ENCODE measurements around the gene DOP1A. TPM values are rescaled to one million over a fixed set of nuclear protein-coding genes. Genes with fewer than 3 reads are reported as not detected.
A peak's percentile ranks its signal among the peaks of the same experiment; 100 is the strongest.

DOP1A gene
- total RNA-seq = 10 to 100 TPM; 25.8 to 52.9 (median 40.6) TPM

DNA sequence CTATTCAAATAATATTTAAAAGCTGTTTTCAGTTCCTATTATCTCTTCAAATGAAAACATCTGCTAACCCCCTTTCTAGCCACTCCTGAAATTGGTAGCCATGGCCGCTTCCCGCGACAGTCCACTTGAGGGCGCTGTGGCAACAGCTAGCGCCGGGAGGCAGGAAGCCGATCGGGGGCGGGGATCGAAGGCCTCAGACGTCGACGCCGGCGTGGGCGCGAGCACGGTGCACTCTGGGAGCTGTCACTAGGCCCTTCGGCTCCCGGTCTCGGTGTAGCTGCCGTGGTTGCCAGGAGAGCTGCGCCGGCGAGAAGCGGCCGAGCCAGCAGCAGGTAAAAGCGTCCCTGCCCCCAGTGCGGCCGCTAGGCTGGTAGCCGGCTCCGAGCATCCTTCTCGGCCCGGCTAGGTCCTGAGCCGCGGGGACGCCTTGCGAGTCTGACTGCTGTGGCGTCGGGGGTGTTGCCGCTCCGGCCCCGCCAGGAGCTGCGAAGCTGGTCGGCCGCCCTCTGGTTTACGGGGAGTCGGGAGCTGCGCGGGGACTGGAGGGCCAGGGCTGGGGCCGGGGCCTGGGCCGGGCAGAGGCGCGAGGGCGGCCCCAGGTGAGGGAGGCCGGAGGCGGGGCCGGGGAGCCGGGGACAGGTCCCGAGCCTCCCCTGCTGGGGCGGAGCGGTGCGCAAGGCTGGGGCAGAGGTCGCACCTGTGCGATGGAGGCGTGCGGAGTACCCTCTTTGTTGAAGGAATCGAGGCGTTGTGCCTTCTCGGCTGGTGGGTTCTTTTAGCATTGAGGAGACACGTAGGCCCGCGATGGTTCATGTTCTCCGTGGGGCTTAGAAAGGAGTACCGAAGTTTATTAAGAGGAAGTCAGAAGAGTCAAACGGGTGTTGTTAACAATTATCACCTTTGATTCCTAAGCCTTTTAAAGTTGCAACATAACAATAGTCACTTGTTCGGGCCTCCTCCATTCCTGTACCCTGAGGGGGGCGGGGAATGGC is at the start of gene DOP1A:
DOP1A (plus strand) TSS at position 224 of the 992 bp plus-strand sequence. CDS start 29,307 bp downstream, outside the sequence.
- Histone ChIP-seq H3K27me3 (no peaks in the 10 kb centered on the region), H3K4me3 (peak within 1 kb of the TSS; percentile 59 to 83 (median 74)), H3K36me3 (no peaks in the 10 kb centered on the region), H3K9me3 (no peaks in the 10 kb centered on the region), H3K4me1 (peaks cover 8 to 54% (median 33%) of the 10 kb centered on the region in 4 donors), H3K27ac (peak within 1 kb of the TSS; percentile 89 to 98 (median 92))
- TF ChIP-seq POLR2AphosphoS5 (IDR thresholded peaks at IDR 0.05) (peak; percentile 68 to 76 (median 73)), EP300 (IDR thresholded peaks at IDR 0.05; ENCODE audit: low read depth) (no peak), POLR2A (IDR thresholded peaks at IDR 0.05) (peak; percentile 71)
- TF ChIP-seq, protein P1, sequence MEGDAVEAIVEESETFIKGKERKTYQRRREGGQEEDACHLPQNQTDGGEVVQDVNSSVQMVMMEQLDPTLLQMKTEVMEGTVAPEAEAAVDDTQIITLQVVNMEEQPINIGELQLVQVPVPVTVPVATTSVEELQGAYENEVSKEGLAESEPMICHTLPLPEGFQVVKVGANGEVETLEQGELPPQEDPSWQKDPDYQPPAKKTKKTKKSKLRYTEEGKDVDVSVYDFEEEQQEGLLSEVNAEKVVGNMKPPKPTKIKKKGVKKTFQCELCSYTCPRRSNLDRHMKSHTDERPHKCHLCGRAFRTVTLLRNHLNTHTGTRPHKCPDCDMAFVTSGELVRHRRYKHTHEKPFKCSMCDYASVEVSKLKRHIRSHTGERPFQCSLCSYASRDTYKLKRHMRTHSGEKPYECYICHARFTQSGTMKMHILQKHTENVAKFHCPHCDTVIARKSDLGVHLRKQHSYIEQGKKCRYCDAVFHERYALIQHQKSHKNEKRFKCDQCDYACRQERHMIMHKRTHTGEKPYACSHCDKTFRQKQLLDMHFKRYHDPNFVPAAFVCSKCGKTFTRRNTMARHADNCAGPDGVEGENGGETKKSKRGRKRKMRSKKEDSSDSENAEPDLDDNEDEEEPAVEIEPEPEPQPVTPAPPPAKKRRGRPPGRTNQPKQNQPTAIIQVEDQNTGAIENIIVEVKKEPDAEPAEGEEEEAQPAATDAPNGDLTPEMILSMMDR (IDR thresholded peaks at IDR 0.05) = peak; percentile 92 to 97 (median 96)
- in situ Hi-C loops (cut with MboI; ENCODE audit: low pct_ligation_motif_present in 1 of 4, low pct_unique_long_range_greater_than_20kb in 1 of 4, low sequenced_read_pairs in 3 of 4) = loop anchor here in 2 of 4 donors (10.0 to 25.0 kb wide), 3 partner anchors 137 to 445 kb away; partner anchors contain the start of gene PRSS35 (in 1 of the 2)
- 0% methylated on average over 54 of the region's 78 CpGs; no CpG with 5 or more reads in 1 of the 2 donors for WGBS, 2 donors (ENCODE audit: low coverage in 1 of 2)
- intact Hi-C loops (cut with DNase I; ENCODE audit: low total_unique reads) = loop anchor here (10.0 kb wide), 1 partner anchor 127 kb away; the partner anchor contains the start of genes PGM3 and RWDD2A
- peak; percentile 97 for DNase-seq

- Histone ChIP-seq H3K9me3 (no peaks in the 10 kb centered on the region), H3K4me3 (no peak overlapping the region), H3K27ac (no peak overlapping the region), H3K4me1 (no peaks in the 10 kb centered on the region), H3K36me3 (no peaks in the 10 kb centered on the region), H3K27me3 (no peaks in the 10 kb centered on the region)
- TF ChIP-seq EP300 (IDR thresholded peaks at IDR 0.05; ENCODE audit: low read depth) = no peak
- TF ChIP-seq, protein P1 (IDR thresholded peaks at IDR 0.05) = no peak
- no peak for TF ChIP-seq POLR2A (IDR thresholded peaks at IDR 0.05)
- no peak for TF ChIP-seq POLR2AphosphoS5 (IDR thresholded peaks at IDR 0.05)
- DNase-seq = no peak
- in situ Hi-C loops (cut with MboI; ENCODE audit: low pct_ligation_motif_present in 1 of 4, low pct_unique_long_range_greater_than_20kb in 1 of 4, low sequenced_read_pairs in 3 of 4) = no loop called here
- intact Hi-C loops (cut with DNase I; ENCODE audit: low total_unique reads) = no loop called here
- 97 to 100% methylated on average over 2 to 4 of the region's 4 CpGs for WGBS, 2 donors (ENCODE audit: low coverage in 1 of 2)
Measured at GRCh38 chr6:83019741-83020140, 47.7 kb upstream of the DOP1A start.

DNA sequence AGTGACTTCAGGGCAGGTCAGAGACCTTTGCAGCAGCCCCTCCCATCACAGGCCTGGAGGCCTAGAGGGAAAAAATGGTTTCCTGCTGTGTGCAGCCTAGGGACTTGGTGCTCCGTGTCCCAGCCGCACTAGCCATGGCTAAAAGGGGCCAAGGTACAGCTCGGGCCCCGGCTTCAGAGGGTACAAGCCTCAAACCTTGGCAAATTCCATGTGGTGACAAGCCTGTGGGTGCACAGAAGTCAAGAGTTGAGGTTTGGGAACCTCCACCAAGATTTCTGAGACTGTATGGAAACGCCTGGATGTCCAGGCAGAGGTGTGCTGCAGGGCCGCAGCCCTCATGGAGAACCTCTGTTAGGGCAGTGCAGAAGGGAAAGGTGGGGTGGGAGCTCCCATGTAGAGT is 35.8 kb upstream of the DOP1A start:
- no peaks in the 10 kb centered on the region for H3K4me1 ChIP-seq
- WGBS, 2 donors (ENCODE audit: low coverage in 1 of 2) = 97 to 100% methylated on average over 2 to 6 of the region's 6 CpGs
- peaks cover 0 to 9% (median 3%) of the 10 kb centered on the region in 4 donors for H3K36me3 ChIP-seq
- intact Hi-C loops (cut with DNase I; ENCODE audit: low total_unique reads) = no loop called here
- no peaks in the 10 kb centered on the region for H3K27me3 ChIP-seq
- in situ Hi-C loops (cut with MboI; ENCODE audit: low pct_ligation_motif_present in 1 of 4, low pct_unique_long_range_greater_than_20kb in 1 of 4, low sequenced_read_pairs in 3 of 4) = no loop called here
- no peak overlapping the region for H3K27ac ChIP-seq
- TF ChIP-seq POLR2AphosphoS5 (IDR thresholded peaks at IDR 0.05) (no peak), POLR2A (IDR thresholded peaks at IDR 0.05) (no peak), EP300 (IDR thresholded peaks at IDR 0.05; ENCODE audit: low read depth) (no peak)
- TF ChIP-seq, protein P1 (IDR thresholded peaks at IDR 0.05) = no peak
- no peak for DNase-seq
- H3K9me3 ChIP-seq = peaks cover 0 to 9% of the 10 kb centered on the region in 2 donors
- no peak overlapping the region for H3K4me3 ChIP-seq

DNA sequence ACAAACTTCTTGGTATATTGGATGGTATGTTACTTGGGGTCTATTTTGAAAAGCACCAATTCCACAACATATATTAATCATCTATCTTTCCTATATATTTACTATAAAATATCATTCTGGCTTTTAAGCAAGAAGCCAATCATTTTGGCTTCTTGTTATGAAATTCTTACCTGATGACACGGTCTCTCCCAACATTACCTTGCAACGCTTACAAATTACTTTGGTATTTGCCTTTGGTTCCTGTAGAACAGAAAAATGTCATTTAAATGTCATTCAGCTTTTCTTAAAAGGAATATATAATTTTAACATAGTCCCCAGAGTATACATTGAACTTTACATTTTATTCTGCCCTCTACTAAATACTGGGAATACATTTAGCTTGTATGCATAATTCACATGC is 29.2 kb upstream of the DOP1A start:
- Histone ChIP-seq H3K27ac (no peak overlapping the region), H3K4me3 (no peak overlapping the region), H3K9me3 (no peaks in the 10 kb centered on the region), H3K36me3 (no peaks in the 10 kb centered on the region), H3K4me1 (no peaks in the 10 kb centered on the region), H3K27me3 (no peaks in the 10 kb centered on the region)
- 97 to 98% methylated on average over 2 of the region's 2 CpGs for WGBS, 2 donors (ENCODE audit: low coverage in 1 of 2)
- in situ Hi-C loops (cut with MboI; ENCODE audit: low pct_ligation_motif_present in 1 of 4, low pct_unique_long_range_greater_than_20kb in 1 of 4, low sequenced_read_pairs in 3 of 4) = no loop called here
- intact Hi-C loops (cut with DNase I; ENCODE audit: low total_unique reads) = no loop called here
- DNase-seq = no peak
- TF ChIP-seq, protein P1 (IDR thresholded peaks at IDR 0.05) = no peak
- no peak for TF ChIP-seq EP300 (IDR thresholded peaks at IDR 0.05; ENCODE audit: low read depth)
- TF ChIP-seq POLR2A (IDR thresholded peaks at IDR 0.05) = no peak
- TF ChIP-seq POLR2AphosphoS5 (IDR thresholded peaks at IDR 0.05) = no peak
